ENCODE results near the gene PON3. TPM values are rescaled to one million over a fixed set of nuclear protein-coding genes. Genes with fewer than 3 reads are reported as not detected.

PON3 gene
- polyA plus RNA-seq, 2 of the 4 experiments (the other 2 are of a cell fraction): 48.7 to 142 TPM

DNA sequence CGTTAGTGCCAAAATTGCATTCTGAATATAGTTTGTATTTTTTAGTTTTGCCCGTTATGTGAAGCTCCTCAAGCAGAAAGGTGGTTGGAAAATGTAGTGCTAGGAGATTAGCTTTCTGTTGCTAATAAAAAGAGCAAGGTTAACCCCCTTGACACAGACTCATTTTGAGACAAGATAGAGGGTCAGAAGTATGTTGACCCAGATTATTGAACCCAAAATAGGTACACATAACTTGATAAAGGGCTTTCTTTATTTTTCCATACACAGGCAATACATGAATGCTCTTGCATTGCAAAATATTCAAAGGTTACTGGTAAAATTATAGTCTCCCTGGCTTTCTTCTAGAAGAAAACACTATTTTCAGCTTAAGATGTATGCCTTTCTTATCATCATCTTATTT is 48.6 kb upstream of the PON3 start:
- H3K4me2 ChIP-seq: no peak overlapping the region
- no peaks in the 10 kb centered on the region for H3K9me3 ChIP-seq
- ChIA-PET POLR2A (no interaction called here), CTCF (interaction anchor here (0.6 to 2.3 kb wide), 8 partner anchors 10 to 1141 kb away, joined by 3 to 9 read pairs (median 4); partner anchors contain the start of gene PON3)
- DNase-seq (ENCODE audit: low read depth in 1 of 2, low spot score in 1 of 2) (no peak), FAIRE-seq (peak; percentile 59), ATAC-seq (no peak)
- peaks cover 40% of the 10 kb centered on the region for H3K4me1 ChIP-seq
- peak overlapping the region; percentile 95 to 98; a peak in 5 of 6 replicates for H3K27ac ChIP-seq
- no peak for TF ChIP-seq POLR2AphosphoS2 (conservative IDR thresholded peaks at IDR 0.05; ENCODE audit: low read length)
- no peak for TF ChIP-seq ZSCAN20 (CRISPR knock-in tag; IDR thresholded peaks at IDR 0.05)
- no peak for TF ChIP-seq RCOR1 (IDR thresholded peaks at IDR 0.05; ENCODE audit: low read depth, low read length)
- no peak for TF ChIP-seq PBX3 (IDR thresholded peaks at IDR 0.05)
- TF ChIP-seq TFCP2L1 (CRISPR knock-in tag; IDR thresholded peaks at IDR 0.05): no peak
- no peak for TF ChIP-seq FOXS1 (CRISPR knock-in tag; IDR thresholded peaks at IDR 0.05)
- 69% methylated on average over 2 of the region's 2 CpGs for WGBS (ENCODE audit: missing lambda C conversion rate)
- no peak overlapping the region for H3K4me3 ChIP-seq

- peak overlapping the region; percentile 2; the same call in 1 of the 3 replicates for H3K4me3 ChIP-seq
- ChIA-PET CTCF (interaction anchor here (1.0 to 2.3 kb wide), 2 partner anchors 12 to 35 kb away, joined by 3 to 11 read pairs; no protein-coding TSS in a partner anchor), POLR2A (interaction anchor here (0.6 to 1.9 kb wide), 12 partner anchors 9 to 95 kb away, joined by 3 to 12 read pairs (median 6); partner anchors contain the start of gene PON3)
- peak overlapping the region; percentile 95 to 98 for H3K27ac ChIP-seq
- no peaks in the 10 kb centered on the region for H3K9me3 ChIP-seq
- peak overlapping the region; percentile 77 for H3K4me2 ChIP-seq
- DNase-seq (ENCODE audit: low read depth in 1 of 2, low spot score in 1 of 2) (peak; percentile 93 to 97), ATAC-seq (peak; percentile 96), FAIRE-seq (peak; percentile 100)
- TF ChIP-seq REST (IDR thresholded peaks at IDR 0.05): no peak
- peak; percentile 88 to 91; a peak in 4 of 5 replicates for TF ChIP-seq EP300 (IDR thresholded peaks at IDR 0.05)
- TF ChIP-seq, protein P1, sequence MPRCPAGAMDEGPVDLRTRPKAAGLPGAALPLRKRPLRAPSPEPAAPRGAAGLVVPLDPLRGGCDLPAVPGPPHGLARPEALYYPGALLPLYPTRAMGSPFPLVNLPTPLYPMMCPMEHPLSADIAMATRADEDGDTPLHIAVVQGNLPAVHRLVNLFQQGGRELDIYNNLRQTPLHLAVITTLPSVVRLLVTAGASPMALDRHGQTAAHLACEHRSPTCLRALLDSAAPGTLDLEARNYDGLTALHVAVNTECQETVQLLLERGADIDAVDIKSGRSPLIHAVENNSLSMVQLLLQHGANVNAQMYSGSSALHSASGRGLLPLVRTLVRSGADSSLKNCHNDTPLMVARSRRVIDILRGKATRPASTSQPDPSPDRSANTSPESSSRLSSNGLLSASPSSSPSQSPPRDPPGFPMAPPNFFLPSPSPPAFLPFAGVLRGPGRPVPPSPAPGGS (IDR thresholded peaks at IDR 0.05): 0 out of 3 replicates have a peak, but pooled peaks have one; percentile 18
- TF ChIP-seq RAD21 (conservative IDR thresholded peaks at IDR 0.05 in 1 of 2, IDR thresholded peaks at IDR 0.05 in 1 of 2): peak in 1 of 2 experiments; percentile 29; a peak in 4 of 5 replicates
- peak; percentile 69; the same call in 1 of the 2 replicates for TF ChIP-seq PBX3 (IDR thresholded peaks at IDR 0.05)
- peak; percentile 94 to 99 for TF ChIP-seq CEBPB (IDR thresholded peaks at IDR 0.05)
- TF ChIP-seq, protein P2, sequence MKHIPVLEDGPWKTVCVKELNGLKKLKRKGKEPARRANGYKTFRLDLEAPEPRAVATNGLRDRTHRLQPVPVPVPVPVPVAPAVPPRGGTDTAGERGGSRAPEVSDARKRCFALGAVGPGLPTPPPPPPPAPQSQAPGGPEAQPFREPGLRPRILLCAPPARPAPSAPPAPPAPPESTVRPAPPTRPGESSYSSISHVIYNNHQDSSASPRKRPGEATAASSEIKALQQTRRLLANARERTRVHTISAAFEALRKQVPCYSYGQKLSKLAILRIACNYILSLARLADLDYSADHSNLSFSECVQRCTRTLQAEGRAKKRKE (CRISPR knock-in tag; IDR thresholded peaks at IDR 0.05; ENCODE audit: low read depth): no peak
- TF ChIP-seq EHMT2 (IDR thresholded peaks at IDR 0.05; ENCODE audit: low read depth): no peak
- TF ChIP-seq KDM1A (IDR thresholded peaks at IDR 0.05; ENCODE audit: low read depth): no peak
- TF ChIP-seq JUN (IDR thresholded peaks at IDR 0.05): peak in 1 of 2 experiments; percentile 79; a peak in 4 of 5 replicates
- peak; percentile 46; the same call in 1 of the 3 replicates for TF ChIP-seq SMC3 (IDR thresholded peaks at IDR 0.05)
- TF ChIP-seq HES2 (IDR thresholded peaks at IDR 0.05): peak; percentile 52
- TF ChIP-seq CHD2 (IDR thresholded peaks at IDR 0.05; ENCODE audit: low read length, partially characterized antibody): no peak
- TF ChIP-seq MYC (IDR thresholded peaks at IDR 0.05; ENCODE audit: borderline replicate concordance, low read length): no peak
- peak; percentile 79 for TF ChIP-seq JUNB (IDR thresholded peaks at IDR 0.05)
- peak; percentile 89 for TF ChIP-seq GATA3 (IDR thresholded peaks at IDR 0.05; ENCODE audit: borderline replicate concordance)
- no peak for TF ChIP-seq E2F6 (IDR thresholded peaks at IDR 0.05; ENCODE audit: borderline replicate concordance, low read depth)
- peak; percentile 31; the same call in 1 of the 2 replicates for TF ChIP-seq FOSL2 (IDR thresholded peaks at IDR 0.05)
- TF ChIP-seq FOSL2 (CRISPR knock-in tag; IDR thresholded peaks at IDR 0.05): peak; percentile 80
- TF ChIP-seq, protein P3, sequence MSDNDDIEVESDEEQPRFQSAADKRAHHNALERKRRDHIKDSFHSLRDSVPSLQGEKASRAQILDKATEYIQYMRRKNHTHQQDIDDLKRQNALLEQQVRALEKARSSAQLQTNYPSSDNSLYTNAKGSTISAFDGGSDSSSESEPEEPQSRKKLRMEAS (IDR thresholded peaks at IDR 0.05): peak; percentile 76
- 27% methylated on average over 7 of the region's 7 CpGs for WGBS (ENCODE audit: missing lambda C conversion rate)
- peaks cover 75% of the 10 kb centered on the region for H3K4me1 ChIP-seq
Measured at GRCh38 chr7:95441042-95441823, 45.1 kb upstream of the PON3 start.

Data from A549 (cell line).